IMR-90 (cell line): ENCODE data around the gene AHR.

Experiments used
- CEBPB ChIP-seq: IDR thresholded peaks from 2 replicates; pipeline ENCODE4 v1.6.1; 2012; ENCODE audit warnings: low read depth, low read length, improper control_type of control experiment
- MAFK ChIP-seq: IDR thresholded peaks from 2 replicates; pipeline ENCODE4 v1.6.1; 2012; ENCODE audit warnings: low read depth, low read length, improper control_type of control experiment
- MAZ ChIP-seq: IDR thresholded peaks from 2 replicates; pipeline ENCODE4 v1.6.1; 2012; ENCODE audit warnings: low read depth, mild to moderate bottlenecking, low read length, improper control_type of control experiment, moderate library complexity, borderline replicate concordance
- MXI1 ChIP-seq: IDR thresholded peaks from 2 replicates; pipeline ENCODE4 v1.6.1; 2012; ENCODE audit warnings: low read depth, mild to moderate bottlenecking, low read length, moderate library complexity, borderline replicate concordance
- NFE2L2 ChIP-seq: fragments of 150-350 bp; IDR thresholded peaks from 2 replicates; pipeline ENCODE4 v1.6.1; 2016; ENCODE audit warnings: low read depth, mild to moderate bottlenecking, low read length
- POLR2A ChIP-seq: IDR thresholded peaks from 2 replicates; pipeline ENCODE4 v1.6.1; 2012; ENCODE audit warnings: mild to moderate bottlenecking, low read depth, low read length
- RAD21 ChIP-seq: IDR thresholded peaks from 2 replicates; pipeline ENCODE4 v1.6.1; 2012; ENCODE audit warnings: low read length, improper control_type of control experiment
- RCOR1 ChIP-seq: IDR thresholded peaks from 2 replicates; pipeline ENCODE4 v1.6.1; 2012; ENCODE audit warnings: mild to moderate bottlenecking, low read length, improper control_type of control experiment; ENCODE audit not compliant: insufficient replicate concordance
- RFX5 ChIP-seq: IDR thresholded peaks from 2 replicates; pipeline ENCODE4 v1.8.0; 2012; ENCODE audit warnings: low read depth, mild to moderate bottlenecking, low read length, moderate library complexity
- SMC3 ChIP-seq: fragments of 150-350 bp; IDR thresholded peaks from 2 replicates; pipeline ENCODE4 v1.6.1; 2016; ENCODE audit warnings: low read depth, mild to moderate bottlenecking, antibody characterized with exemption, low read length, moderate library complexity
- TF ChIP-seq, protein P1 (sequence below): conservative IDR thresholded peaks from 2 replicates; pipeline ENCODE4 v1.5.1; 2012; ENCODE audit warnings: mild to moderate bottlenecking, low read depth, low read length, improper control_type of control experiment
- TF ChIP-seq, protein P2 (sequence below): fragments of 150-350 bp; IDR thresholded peaks from 2 replicates; pipeline ENCODE4 v1.6.1; 2017; ENCODE audit warnings: mild to moderate bottlenecking, antibody characterized with exemption, low read length, low read depth

DNA sequence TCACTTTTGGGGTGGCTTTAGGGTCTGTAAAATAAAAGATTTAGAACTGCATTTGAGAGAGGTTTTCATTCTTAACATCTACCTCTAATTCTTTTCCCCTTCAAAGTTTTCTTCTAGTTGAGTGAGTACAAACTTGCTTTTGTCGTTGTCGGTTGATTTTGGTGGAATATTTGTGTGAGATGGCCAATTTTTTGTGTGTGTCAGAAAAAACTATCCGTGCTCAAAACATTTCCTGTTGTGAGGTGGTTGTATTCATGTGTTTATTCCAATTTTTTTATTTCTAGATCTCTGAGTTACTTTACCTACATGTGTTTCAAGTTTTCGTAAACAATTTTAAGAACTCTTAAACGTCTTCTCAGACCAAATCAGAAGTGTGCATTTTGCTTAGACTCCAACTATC is 1.6 kb downstream of the AHR start:
- TF ChIP-seq, protein P1, sequence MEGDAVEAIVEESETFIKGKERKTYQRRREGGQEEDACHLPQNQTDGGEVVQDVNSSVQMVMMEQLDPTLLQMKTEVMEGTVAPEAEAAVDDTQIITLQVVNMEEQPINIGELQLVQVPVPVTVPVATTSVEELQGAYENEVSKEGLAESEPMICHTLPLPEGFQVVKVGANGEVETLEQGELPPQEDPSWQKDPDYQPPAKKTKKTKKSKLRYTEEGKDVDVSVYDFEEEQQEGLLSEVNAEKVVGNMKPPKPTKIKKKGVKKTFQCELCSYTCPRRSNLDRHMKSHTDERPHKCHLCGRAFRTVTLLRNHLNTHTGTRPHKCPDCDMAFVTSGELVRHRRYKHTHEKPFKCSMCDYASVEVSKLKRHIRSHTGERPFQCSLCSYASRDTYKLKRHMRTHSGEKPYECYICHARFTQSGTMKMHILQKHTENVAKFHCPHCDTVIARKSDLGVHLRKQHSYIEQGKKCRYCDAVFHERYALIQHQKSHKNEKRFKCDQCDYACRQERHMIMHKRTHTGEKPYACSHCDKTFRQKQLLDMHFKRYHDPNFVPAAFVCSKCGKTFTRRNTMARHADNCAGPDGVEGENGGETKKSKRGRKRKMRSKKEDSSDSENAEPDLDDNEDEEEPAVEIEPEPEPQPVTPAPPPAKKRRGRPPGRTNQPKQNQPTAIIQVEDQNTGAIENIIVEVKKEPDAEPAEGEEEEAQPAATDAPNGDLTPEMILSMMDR: no peak
- no peak for TF ChIP-seq SMC3
- no peak for TF ChIP-seq MAFK
- TF ChIP-seq, protein P2, sequence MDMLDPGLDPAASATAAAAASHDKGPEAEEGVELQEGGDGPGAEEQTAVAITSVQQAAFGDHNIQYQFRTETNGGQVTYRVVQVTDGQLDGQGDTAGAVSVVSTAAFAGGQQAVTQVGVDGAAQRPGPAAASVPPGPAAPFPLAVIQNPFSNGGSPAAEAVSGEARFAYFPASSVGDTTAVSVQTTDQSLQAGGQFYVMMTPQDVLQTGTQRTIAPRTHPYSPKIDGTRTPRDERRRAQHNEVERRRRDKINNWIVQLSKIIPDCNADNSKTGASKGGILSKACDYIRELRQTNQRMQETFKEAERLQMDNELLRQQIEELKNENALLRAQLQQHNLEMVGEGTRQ: no peak
- TF ChIP-seq POLR2A: no peak
- TF ChIP-seq NFE2L2: no peak
- no peak for TF ChIP-seq RAD21
- TF ChIP-seq CEBPB: no peak
- no peak for TF ChIP-seq RCOR1
- no peak for TF ChIP-seq MXI1
- TF ChIP-seq MAZ: no peak
- no peak for TF ChIP-seq RFX5
